HepG2 (cell line): ENCODE results near the gene ZFAND2B. TPM values are rescaled to one million over a fixed set of nuclear protein-coding genes. Genes with fewer than 3 reads are reported as not detected.

ENCODE experiments used
- DNMT3B ChIP-seq: conservative IDR thresholded peaks from 2 replicates; pipeline ENCODE4 v1.6.1; 2016; ENCODE audit warnings: missing biosample characterization, control low read depth
- ERF ChIP-seq: IDR thresholded peaks from 2 replicates; pipeline ENCODE4 v1.6.1; 2018; ENCODE audit warnings: missing biosample characterization, missing genetic modification reagents
- IKZF4 ChIP-seq: sonication (generic); formaldehyde crosslinking; IDR thresholded peaks from 2 replicates; pipeline ENCODE4 v1.5.1; 2020; ENCODE audit warnings: borderline replicate concordance, mild to moderate bottlenecking, low read depth, missing genetic modification reagents; ENCODE audit errors: not compliant biosample characterization
- KDM2A ChIP-seq: sonication (generic); formaldehyde crosslinking; IDR thresholded peaks from 2 replicates; pipeline ENCODE4 v1.4.0; 2020; ENCODE audit warnings: low read depth, missing genetic modification reagents, borderline replicate concordance
- KDM4B ChIP-seq: sonication (generic); formaldehyde crosslinking; IDR thresholded peaks from 2 replicates; pipeline ENCODE4 v1.4.0; 2020; ENCODE audit warnings: missing genetic modification reagents
- NFE2 ChIP-seq: sonication (generic); formaldehyde crosslinking; IDR thresholded peaks from 2 replicates; pipeline ENCODE4 v1.4.0; 2020; ENCODE audit warnings: missing genetic modification reagents
- POLR2AphosphoS5 ChIP-seq: IDR thresholded peaks from 2 replicates; pipeline ENCODE4 v1.6.1; 2012; ENCODE audit warnings: low read depth, low read length
- PRPF4 ChIP-seq: fragments of 200-400 bp; formaldehyde crosslinking; IDR thresholded peaks from 2 replicates; pipeline ENCODE4 v1.6.1; 2016; ENCODE audit warnings: low read length, low read depth; ENCODE audit not compliant: poor library complexity, severe bottlenecking
- RFXAP ChIP-seq: sonication (generic); formaldehyde crosslinking; IDR thresholded peaks from 2 replicates; pipeline ENCODE4 v1.4.0; 2020; ENCODE audit warnings: missing genetic modification reagents, borderline replicate concordance
- TERF1 ChIP-seq: sonication (generic); formaldehyde crosslinking; IDR thresholded peaks from 2 replicates; pipeline ENCODE4 v1.8.0; 2022; ENCODE audit warnings: mild to moderate bottlenecking, missing genetic modification reagents, moderate library complexity
- ZMYM2 ChIP-seq: sonication (generic); formaldehyde crosslinking; IDR thresholded peaks from 2 replicates; pipeline ENCODE4 v1.8.0; 2022; ENCODE audit warnings: mild to moderate bottlenecking, missing genetic modification reagents
- ZNF235 ChIP-seq: sonication (generic); formaldehyde crosslinking; IDR thresholded peaks from 2 replicates; pipeline ENCODE4 v1.8.1; 2023; ENCODE audit warnings: mild to moderate bottlenecking, missing genetic modification reagents, borderline replicate concordance
- ZNF414 ChIP-seq: sonication (generic); formaldehyde crosslinking; IDR thresholded peaks from 2 replicates; pipeline ENCODE4 v1.5.0; 2020; ENCODE audit warnings: missing genetic modification reagents
- ZNF430 ChIP-seq: sonication (generic); formaldehyde crosslinking; IDR thresholded peaks from 2 replicates; pipeline ENCODE4 v1.9.0; 2021; ENCODE audit warnings: mild to moderate bottlenecking, missing genetic modification reagents
- ZNF468 ChIP-seq: sonication (generic); formaldehyde crosslinking; IDR thresholded peaks from 2 replicates; pipeline ENCODE4 v1.8.0; 2022; ENCODE audit warnings: mild to moderate bottlenecking, moderate library complexity, missing genetic modification reagents
- ZNF790 ChIP-seq: sonication (generic); formaldehyde crosslinking; IDR thresholded peaks from 2 replicates; pipeline ENCODE4 v1.8.0; 2022; ENCODE audit warnings: missing genetic modification reagents, mild to moderate bottlenecking, borderline replicate concordance
- ZNF841 ChIP-seq: sonication (generic); formaldehyde crosslinking; IDR thresholded peaks from 2 replicates; pipeline ENCODE4 v1.8.1; 2023; ENCODE audit warnings: missing genetic modification reagents, borderline replicate concordance
- polyA plus RNA-seq, 8 experiments: library from polyadenylated mRNA; depleted of rRNA in 3 of 8; stranded (reverse) in 7 of 8; unstranded in 1 of 8; fragments of >200 nt; fragmentation: Illumina TruSeq in 4 of 8; extraction: Trizol in 4 of 8; gene quantifications; 2 replicates each; pipeline versions ENCODE4 v1.2.1 to v1.2.3, GENCODE V29; 2011 to 2016; ENCODE audit warnings: low read depth in 4 of 8, missing spikeins in 1 of 8, mixed read lengths in 1 of 8; ENCODE audit not compliant: insufficient read depth in 1 of 8
- total RNA-seq, 5 experiments: library from RNA; depleted of rRNA; stranded (reverse); fragments of >200 nt; fragmentation: Illumina TruSeq; extraction: Trizol; gene quantifications; 2 replicates each; pipeline ENCODE4 v1.2.3, GENCODE V29; 2016; ENCODE audit warnings: low read depth in 1 of 5
- TF ChIP-seq, protein P1 (sequence below): sonication (generic); formaldehyde crosslinking; IDR thresholded peaks from 2 replicates; pipeline ENCODE4 v1.4.0; 2020; ENCODE audit warnings: missing genetic modification reagents
- TF ChIP-seq, protein P2 (sequence below): sonication (generic); formaldehyde crosslinking; conservative IDR thresholded peaks from 2 replicates; pipeline ENCODE4 v1.8.0; 2022; ENCODE audit warnings: mild to moderate bottlenecking, moderate library complexity, missing genetic modification reagents
- TF ChIP-seq, protein P3 (sequence below): sonication (generic); formaldehyde crosslinking; IDR thresholded peaks from 2 replicates; pipeline ENCODE4 v1.4.0; 2020; ENCODE audit warnings: mild to moderate bottlenecking, missing genetic modification reagents
- TF ChIP-seq, protein P4 (sequence below): IDR thresholded peaks from 2 replicates; pipeline ENCODE4 v1.6.1; 2012; ENCODE audit warnings: inconsistent platforms

The ZFAND2B gene
- total and polyA plus RNA-seq, 2 of the 13 experiments (the other 11 are each of a cell fraction or from before 2014, with no cell fraction given): 53.3 to 115 TPM

DNA sequence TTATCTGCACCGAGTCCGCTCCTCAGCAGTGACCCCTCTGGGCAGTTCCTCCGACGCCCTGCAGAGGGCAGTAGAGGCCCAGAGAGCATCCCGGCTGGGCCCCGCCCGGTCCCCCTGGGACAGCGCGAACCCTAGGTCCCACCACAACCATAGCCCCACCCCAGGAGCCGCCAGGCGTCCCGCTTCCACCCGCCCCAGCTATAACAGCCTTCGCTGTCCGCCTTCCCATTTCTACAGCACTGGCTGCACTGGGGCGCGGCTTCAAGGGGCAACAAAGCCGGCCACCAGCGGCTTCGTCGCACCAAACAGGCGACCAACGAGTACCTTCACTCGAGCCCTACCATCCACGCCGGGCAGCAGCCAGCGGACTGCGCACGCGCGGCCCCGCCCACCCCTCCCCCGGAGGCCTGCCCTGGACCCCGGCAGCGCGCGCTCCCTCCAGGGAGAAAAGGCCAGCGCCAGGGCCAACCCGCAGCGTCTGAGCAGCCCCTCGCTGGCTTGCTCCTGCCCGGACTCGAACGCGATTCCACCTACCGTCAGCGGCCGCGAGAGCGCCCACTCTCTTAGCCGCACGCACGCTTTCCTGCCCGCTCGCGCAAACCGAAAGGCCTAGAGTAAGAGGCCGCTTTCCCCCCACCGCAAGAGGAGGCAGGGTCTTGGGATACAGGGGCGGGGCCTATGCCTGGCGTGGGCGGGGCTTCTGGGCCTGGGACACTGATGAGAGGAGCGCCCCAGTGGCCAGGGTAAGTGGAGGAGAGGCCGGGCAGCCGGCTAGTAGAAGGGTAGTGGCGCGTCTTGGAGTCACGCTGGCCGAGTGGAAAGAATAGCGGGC is 46.2 kb upstream of the ZFAND2B start, which contains the start of gene NHEJ1 (continued):
- TF ChIP-seq, protein P1, sequence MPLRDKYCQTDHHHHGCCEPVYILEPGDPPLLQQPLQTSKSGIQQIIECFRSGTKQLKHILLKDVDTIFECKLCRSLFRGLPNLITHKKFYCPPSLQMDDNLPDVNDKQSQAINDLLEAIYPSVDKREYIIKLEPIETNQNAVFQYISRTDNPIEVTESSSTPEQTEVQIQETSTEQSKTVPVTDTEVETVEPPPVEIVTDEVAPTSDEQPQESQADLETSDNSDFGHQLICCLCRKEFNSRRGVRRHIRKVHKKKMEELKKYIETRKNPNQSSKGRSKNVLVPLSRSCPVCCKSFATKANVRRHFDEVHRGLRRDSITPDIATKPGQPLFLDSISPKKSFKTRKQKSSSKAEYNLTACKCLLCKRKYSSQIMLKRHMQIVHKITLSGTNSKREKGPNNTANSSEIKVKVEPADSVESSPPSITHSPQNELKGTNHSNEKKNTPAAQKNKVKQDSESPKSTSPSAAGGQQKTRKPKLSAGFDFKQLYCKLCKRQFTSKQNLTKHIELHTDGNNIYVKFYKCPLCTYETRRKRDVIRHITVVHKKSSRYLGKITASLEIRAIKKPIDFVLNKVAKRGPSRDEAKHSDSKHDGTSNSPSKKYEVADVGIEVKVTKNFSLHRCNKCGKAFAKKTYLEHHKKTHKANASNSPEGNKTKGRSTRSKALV (CRISPR knock-in tag): peak; percentile 84; the same call in 1 of the 2 replicates
- TF ChIP-seq KDM2A (CRISPR knock-in tag) (peak; percentile 93), ZNF841 (no peak), TERF1 (CRISPR knock-in tag) (no peak), ZNF414 (CRISPR knock-in tag) (peak; percentile 78; the same call in 1 of the 2 replicates), PRPF4 (no peak), POLR2AphosphoS5 (peak; percentile 89), ERF (CRISPR knock-in tag) (peak; percentile 91), IKZF4 (peak; percentile 98), ZNF235 (no peak), DNMT3B (CRISPR knock-in tag) (no peak; the same call in 1 of the 2 replicates), NFE2 (CRISPR knock-in tag) (no peak), RFXAP (peak; percentile 85), ZNF790 (CRISPR knock-in tag) (no peak), ZNF430 (CRISPR knock-in tag) (peak; percentile 74), ZNF468 (no peak), ZMYM2 (CRISPR knock-in tag) (no peak), KDM4B (no peak; the same call in none of the 2 replicates)
- TF ChIP-seq, protein P2, sequence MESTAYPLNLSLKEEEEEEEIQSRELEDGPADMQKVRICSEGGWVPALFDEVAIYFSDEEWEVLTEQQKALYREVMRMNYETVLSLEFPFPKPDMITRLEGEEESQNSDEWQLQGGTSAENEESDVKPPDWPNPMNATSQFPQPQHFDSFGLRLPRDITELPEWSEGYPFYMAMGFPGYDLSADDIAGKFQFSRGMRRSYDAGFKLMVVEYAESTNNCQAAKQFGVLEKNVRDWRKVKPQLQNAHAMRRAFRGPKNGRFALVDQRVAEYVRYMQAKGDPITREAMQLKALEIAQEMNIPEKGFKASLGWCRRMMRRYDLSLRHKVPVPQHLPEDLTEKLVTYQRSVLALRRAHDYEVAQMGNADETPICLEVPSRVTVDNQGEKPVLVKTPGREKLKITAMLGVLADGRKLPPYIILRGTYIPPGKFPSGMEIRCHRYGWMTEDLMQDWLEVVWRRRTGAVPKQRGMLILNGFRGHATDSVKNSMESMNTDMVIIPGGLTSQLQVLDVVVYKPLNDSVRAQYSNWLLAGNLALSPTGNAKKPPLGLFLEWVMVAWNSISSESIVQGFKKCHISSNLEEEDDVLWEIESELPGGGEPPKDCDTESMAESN: peak; percentile 96
- TF ChIP-seq, protein P3, sequence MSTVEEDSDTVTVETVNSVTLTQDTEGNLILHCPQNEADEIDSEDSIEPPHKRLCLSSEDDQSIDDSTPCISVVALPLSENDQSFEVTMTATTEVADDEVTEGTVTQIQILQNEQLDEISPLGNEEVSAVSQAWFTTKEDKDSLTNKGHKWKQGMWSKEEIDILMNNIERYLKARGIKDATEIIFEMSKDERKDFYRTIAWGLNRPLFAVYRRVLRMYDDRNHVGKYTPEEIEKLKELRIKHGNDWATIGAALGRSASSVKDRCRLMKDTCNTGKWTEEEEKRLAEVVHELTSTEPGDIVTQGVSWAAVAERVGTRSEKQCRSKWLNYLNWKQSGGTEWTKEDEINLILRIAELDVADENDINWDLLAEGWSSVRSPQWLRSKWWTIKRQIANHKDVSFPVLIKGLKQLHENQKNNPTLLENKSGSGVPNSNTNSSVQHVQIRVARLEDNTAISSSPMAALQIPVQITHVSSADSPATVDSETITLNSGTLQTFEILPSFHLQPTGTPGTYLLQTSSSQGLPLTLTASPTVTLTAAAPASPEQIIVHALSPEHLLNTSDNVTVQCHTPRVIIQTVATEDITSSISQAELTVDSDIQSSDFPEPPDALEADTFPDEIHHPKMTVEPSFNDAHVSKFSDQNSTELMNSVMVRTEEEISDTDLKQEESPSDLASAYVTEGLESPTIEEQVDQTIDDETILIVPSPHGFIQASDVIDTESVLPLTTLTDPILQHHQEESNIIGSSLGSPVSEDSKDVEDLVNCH (CRISPR knock-in tag): 0 out of 2 replicates have a peak, but pooled peaks have one; percentile 1
- TF ChIP-seq, protein P4, sequence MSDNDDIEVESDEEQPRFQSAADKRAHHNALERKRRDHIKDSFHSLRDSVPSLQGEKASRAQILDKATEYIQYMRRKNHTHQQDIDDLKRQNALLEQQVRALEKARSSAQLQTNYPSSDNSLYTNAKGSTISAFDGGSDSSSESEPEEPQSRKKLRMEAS: peak; percentile 82
